GM10248 (cell line): ENCODE data around the gene LGALS12.

Source experiments
- CTCF ChIA-PET: fragments of 300-600 bp; sonication (Branson Sonifier 250); formaldehyde crosslinking; extraction: SDS; loops from one replicate; lab custom pipeline; 2021; ENCODE audit warnings: antibody characterized with exemption; lab: Yijun Ruan, JAX
- POLR2A ChIA-PET: fragments of 350-650 bp; sonication (Branson Sonifier 250); formaldehyde crosslinking; extraction: SDS; loops from one replicate; lab custom pipeline; 2020; ENCODE audit warnings: antibody characterized with exemption; lab: Yijun Ruan, JAX
- DNase-seq: peaks from one replicate; pipeline ENCODE4 v3.0.0; 2012; ENCODE audit errors: extremely low spot score
- TF ChIP-seq, protein P1 (sequence below): IDR thresholded peaks from 2 replicates; pipeline ENCODE4 v1.5.1; 2012; ENCODE audit warnings: mild to moderate bottlenecking, low read depth; ENCODE audit errors: extremely low read depth, missing control alignments, control extremely low read depth

Gene LGALS12

DNA sequence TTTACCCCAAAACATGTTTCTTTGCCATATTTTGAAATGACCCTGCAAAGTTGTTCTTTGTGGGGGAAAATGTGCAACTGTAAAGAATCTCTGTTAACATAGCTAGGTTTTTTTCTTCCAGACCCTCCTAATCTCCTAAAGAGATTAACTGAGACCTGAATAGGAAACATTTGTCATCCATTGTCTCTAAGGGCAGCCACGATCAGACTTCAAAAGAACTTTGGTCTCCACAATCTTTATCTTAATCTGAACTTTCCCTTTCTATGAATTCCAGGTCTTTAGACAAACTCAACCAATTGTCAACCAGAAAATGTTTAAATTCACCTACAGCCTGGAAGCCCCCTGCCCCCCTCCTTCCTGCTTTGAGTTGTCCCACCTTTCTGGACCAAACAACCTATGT is 4.6 kb upstream of the LGALS12 start:
- POLR2A ChIA-PET: no interaction called here
- DNase-seq: no peak
- CTCF ChIA-PET: interaction anchor here (2.0 kb wide), 1 partner anchor 12 kb away, joined by 5 read pairs; no protein-coding TSS in a partner anchor
- TF ChIP-seq, protein P1, sequence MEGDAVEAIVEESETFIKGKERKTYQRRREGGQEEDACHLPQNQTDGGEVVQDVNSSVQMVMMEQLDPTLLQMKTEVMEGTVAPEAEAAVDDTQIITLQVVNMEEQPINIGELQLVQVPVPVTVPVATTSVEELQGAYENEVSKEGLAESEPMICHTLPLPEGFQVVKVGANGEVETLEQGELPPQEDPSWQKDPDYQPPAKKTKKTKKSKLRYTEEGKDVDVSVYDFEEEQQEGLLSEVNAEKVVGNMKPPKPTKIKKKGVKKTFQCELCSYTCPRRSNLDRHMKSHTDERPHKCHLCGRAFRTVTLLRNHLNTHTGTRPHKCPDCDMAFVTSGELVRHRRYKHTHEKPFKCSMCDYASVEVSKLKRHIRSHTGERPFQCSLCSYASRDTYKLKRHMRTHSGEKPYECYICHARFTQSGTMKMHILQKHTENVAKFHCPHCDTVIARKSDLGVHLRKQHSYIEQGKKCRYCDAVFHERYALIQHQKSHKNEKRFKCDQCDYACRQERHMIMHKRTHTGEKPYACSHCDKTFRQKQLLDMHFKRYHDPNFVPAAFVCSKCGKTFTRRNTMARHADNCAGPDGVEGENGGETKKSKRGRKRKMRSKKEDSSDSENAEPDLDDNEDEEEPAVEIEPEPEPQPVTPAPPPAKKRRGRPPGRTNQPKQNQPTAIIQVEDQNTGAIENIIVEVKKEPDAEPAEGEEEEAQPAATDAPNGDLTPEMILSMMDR: no peak

- CTCF ChIA-PET: no interaction called here
- TF ChIP-seq, protein P1: no peak
These were observed 3.5 kb upstream of the LGALS12 start for GRCh38 chr11:63502252-63502820.

GRCh38 chr11:63503492-63503891 is 2.4 kb upstream of the LGALS12 start:
- ChIA-PET POLR2A (no interaction called here), CTCF (no interaction called here)
- no peak for DNase-seq
- TF ChIP-seq, protein P1: no peak

More at GRCh38 chr11:63502252-63502820, 3.5 kb upstream of the LGALS12 start:
- POLR2A ChIA-PET: no interaction called here
- no peak for DNase-seq

- CTCF ChIA-PET: interaction anchor here (0.9 to 1.0 kb wide), 2 partner anchors 84 to 135 kb away, joined by 3 read pairs; no protein-coding TSS in a partner anchor
- TF ChIP-seq, protein P1: no peak
- POLR2A ChIA-PET: no interaction called here
- DNase-seq: no peak
These were observed 1.8 kb upstream of the LGALS12 start for GRCh38 chr11:63504054-63504453.

GRCh38 chr11:63504933-63505586 is 824 bp upstream of the LGALS12 start:
- CTCF ChIA-PET: interaction anchor here (0.9 to 4.0 kb wide), 4 partner anchors 10 to 134 kb away, joined by 3 to 25 read pairs (median 4); no protein-coding TSS in a partner anchor
- TF ChIP-seq, protein P1: no peak
- POLR2A ChIA-PET: no interaction called here
- DNase-seq: no peak

DNA sequence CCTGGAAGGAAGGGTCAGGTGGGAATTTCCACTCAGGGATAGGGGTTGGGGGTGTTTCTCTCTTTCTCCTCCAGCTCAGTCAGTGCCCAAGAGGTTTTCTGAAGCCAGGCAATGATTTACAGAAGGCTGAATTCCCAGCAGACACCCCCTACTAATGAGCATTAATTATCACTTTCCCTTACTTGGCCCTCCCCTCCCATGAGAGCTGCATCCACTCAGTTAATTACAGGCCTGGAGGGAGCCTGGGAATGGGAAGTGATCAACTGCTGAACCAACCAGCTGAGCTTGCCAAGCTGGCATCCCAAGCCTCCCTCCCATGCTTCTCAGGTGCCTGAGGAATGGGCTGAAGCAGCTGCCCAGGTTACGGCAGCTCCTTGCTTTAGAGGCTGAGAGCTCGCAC is 992 bp downstream of the LGALS12 start:
- ChIA-PET POLR2A (no interaction called here), CTCF (interaction anchor here (1.0 to 4.0 kb wide), 4 partner anchors 9 to 133 kb away, joined by 3 to 25 read pairs (median 4); no protein-coding TSS in a partner anchor)
- TF ChIP-seq, protein P1: no peak

More for the DNA sequence above, 992 bp downstream of the LGALS12 start:
- no peak for DNase-seq
